Measurements from ENCODE around the gene NME3.
A peak's percentile ranks its signal among the peaks of the same experiment; 100 is the strongest.

NME3 gene

DNA sequence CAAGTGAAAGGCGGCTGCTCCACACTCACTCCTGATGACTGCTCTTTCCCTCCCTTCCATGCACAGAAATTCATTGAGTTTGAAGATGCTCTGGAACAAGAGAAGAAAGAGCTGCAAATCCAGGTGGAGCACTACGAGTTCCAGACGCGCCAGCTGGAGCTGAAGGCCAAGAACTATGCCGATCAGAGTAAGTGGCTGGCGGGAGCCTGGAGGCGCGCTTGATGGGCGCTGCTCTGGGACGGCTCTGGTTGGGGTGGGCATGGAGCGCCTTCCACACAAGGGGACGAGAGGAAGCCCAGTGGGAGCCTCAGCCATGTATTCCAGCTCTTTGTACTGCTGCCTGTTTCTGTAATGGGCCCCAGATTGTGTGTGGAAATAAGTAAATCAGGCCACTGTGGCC is 46.9 kb downstream of the NME3 start:
- DNase-seq (ENCODE audit: low read depth) = no peak

DNA sequence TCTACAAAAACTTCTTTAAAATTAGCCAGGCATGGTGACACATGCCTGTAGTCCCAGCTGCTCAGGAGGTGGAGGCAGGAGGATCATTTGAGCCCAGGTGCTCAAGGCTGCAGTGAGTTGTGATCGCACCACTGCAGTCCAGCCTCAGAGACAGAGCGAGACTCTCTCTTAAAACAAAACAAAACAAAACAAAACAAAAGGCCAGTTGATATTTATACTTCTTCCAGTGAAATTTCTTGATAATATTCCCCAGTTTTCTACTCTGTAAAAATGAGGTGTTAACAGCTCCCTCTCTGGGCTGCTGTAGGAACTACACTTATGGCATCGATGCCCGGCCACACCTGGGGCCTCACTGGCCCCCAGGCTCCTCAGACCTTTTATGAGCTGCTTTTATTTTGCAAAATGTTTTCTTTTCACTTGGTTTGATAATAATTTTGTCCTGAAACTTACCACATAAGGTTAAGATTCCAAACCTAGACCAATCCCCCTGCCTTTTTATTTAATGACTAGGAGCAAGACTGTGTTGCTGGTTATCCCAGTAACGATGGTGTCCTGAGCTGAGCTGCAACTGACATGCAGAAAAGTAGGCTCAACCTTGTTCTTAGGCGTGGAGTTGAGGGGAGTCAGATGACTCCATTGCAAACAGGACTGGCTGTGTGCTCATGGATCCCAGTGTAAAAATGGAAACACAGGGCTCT is 47.7 kb downstream of the NME3 start:
- peak; percentile 15 for DNase-seq (ENCODE audit: low read depth)

DNA sequence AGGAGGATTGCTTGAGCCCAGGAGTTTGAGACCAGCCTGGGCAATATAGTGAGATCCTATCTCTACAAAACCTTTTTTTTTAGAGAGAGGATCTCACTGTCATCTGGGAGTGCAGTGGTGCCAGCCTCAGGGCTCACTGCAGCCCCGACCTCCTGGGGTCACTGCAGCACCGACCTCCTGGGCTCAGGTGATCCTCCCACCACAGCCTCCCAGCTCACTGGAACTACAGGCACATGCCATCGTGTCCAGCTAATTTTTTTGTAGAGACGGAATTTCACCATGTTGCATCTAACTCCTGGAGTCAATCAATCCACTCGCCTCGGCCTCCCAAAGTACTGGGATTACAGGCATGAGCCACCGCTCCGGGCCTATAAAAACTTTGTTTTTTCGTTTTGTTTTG is 50.0 kb downstream of the NME3 start:
- no peak for DNase-seq (ENCODE audit: low read depth)
